HFFc6 (cell line): ENCODE measurements around the gene MAGEB6. TPM values are rescaled to one million over a fixed set of nuclear protein-coding genes. Genes with fewer than 3 reads are reported as not detected.
"Not testable (repeated sequence)": the region's sequence is repeated elsewhere in the genome, so short reads cannot be mapped to it uniquely, and the experiment has no call there.

Experiments used
- DNase-seq: peaks from one replicate; pipeline ENCODE4 v3.0.0-alpha.2; 2018
- H3K27ac Mint-ChIP-seq: 2 replicates; pipeline ENCODE4 v1.8.0; 2020; ENCODE audit warnings: mild to moderate bottlenecking, mixed read lengths
- H3K27me3 Mint-ChIP-seq: 2 replicates; pipeline ENCODE4 v1.8.0; 2021; ENCODE audit warnings: mild to moderate bottlenecking, moderate library complexity, mixed read lengths; ENCODE audit not compliant: insufficient read depth
- H3K36me3 Mint-ChIP-seq: 2 replicates; pipeline ENCODE4 v1.8.0; 2021; ENCODE audit warnings: low read depth, mixed read lengths
- H3K4me1 Mint-ChIP-seq: 2 replicates; pipeline ENCODE4 v1.8.0; 2020; ENCODE audit warnings: low read depth, mixed read lengths
- H3K4me3 Mint-ChIP-seq: 2 replicates; pipeline ENCODE4 v1.8.0; 2020; ENCODE audit warnings: mild to moderate bottlenecking, moderate library complexity, mixed read lengths
- H3K9me3 Mint-ChIP-seq: 2 replicates; pipeline ENCODE4 v1.8.0; 2020; ENCODE audit warnings: mild to moderate bottlenecking, mixed read lengths
- CTCF ChIP-seq: fragments of 200-600 bp; sonication (generic); IDR thresholded peaks from 2 replicates; pipeline ENCODE4 v1.5.0; 2021; ENCODE audit warnings: antibody characterized with exemption, mild to moderate bottlenecking
- long read RNA-seq: library from polyadenylated mRNA; unstranded; transcript quantifications from one replicate; pipeline ENCODE4 v2.0.0, GENCODE V29; 2019
- total RNA-seq, 6 experiments: library from RNA; stranded (reverse); fragmentation: NEBNext Ultra II Directional; extraction: Animal tissue kit (Norgen Biotek cat#: 25700); gene quantifications; 2 replicates in 1 of 6; 3 replicates in 5 of 6; pipeline ENCODE4 v1.2.3, GENCODE V29; 2021

Gene MAGEB6
- not detected for total RNA-seq
- long read RNA-seq: 0 reads

GRCh38 chrX:26192204-26192603, at the start of gene MAGEB6:
Gene MAGEB6, plus strand, starts transcription at chrX:26192440. Its CDS starts 1,407 bp downstream, at chrX:26193847.
- DNase-seq: no peak
- H3K36me3 Mint-ChIP-seq: no peaks in the 10 kb centered on the region
- no peak within 1 kb of the TSS for H3K4me3 Mint-ChIP-seq
- H3K27ac Mint-ChIP-seq: no peak within 1 kb of the TSS
- H3K27me3 Mint-ChIP-seq: no peaks in the 10 kb centered on the region
- no peaks in the 10 kb centered on the region for H3K4me1 Mint-ChIP-seq
- H3K9me3 Mint-ChIP-seq: peaks cover 5% of the 10 kb centered on the region
- TF ChIP-seq CTCF: no peak

- H3K27me3 Mint-ChIP-seq: no peaks in the 10 kb centered on the region
- no peak for DNase-seq
These were observed 46.2 kb upstream of the MAGEB6 start for GRCh38 chrX:26146024-26146423.

GRCh38 chrX:26160301-26160700, 31.9 kb upstream of the MAGEB6 start, which contains the start of gene MAGEB6B:
Gene MAGEB6B, plus strand, starts transcription at chrX:26160601. Its CDS starts 0 bp downstream, at chrX:26160601.
- H3K27me3 Mint-ChIP-seq: no peaks in the 10 kb centered on the region
- no peaks in the 10 kb centered on the region; the same call in 1 of the 2 replicates for H3K36me3 Mint-ChIP-seq
- DNase-seq: no peak
- no peak within 1 kb of the TSS for H3K27ac Mint-ChIP-seq
- H3K9me3 Mint-ChIP-seq: no peaks in the 10 kb centered on the region
- TF ChIP-seq CTCF: no peak
- no peaks in the 10 kb centered on the region for H3K4me1 Mint-ChIP-seq
- no peak within 1 kb of the TSS for H3K4me3 Mint-ChIP-seq

More at GRCh38 chrX:26146024-26146423, 46.2 kb upstream of the MAGEB6 start:
- Mint-ChIP-seq H3K36me3 (no peaks in the 10 kb centered on the region), H3K4me3 (no peak overlapping the region), H3K4me1 (no peaks in the 10 kb centered on the region), H3K27ac (no peak overlapping the region), H3K9me3 (peaks cover 12% of the 10 kb centered on the region; the same call in 1 of the 2 replicates)
- no peak for TF ChIP-seq CTCF

- H3K27ac Mint-ChIP-seq: no peak overlapping the region
- TF ChIP-seq CTCF: no peak
These were observed 11.3 kb downstream of the MAGEB6 start for GRCh38 chrX:26203561-26203960.

GRCh38 chrX:26204717-26205116, 12.5 kb downstream of the MAGEB6 start:
- not testable (repeated sequence) for H3K4me3 Mint-ChIP-seq, DNase-seq, H3K27me3 Mint-ChIP-seq, H3K36me3 Mint-ChIP-seq, H3K9me3 Mint-ChIP-seq, H3K27ac Mint-ChIP-seq, H3K4me1 Mint-ChIP-seq

More at GRCh38 chrX:26203561-26203960, 11.3 kb downstream of the MAGEB6 start:
- Mint-ChIP-seq H3K36me3 (no peaks in the 10 kb centered on the region), H3K9me3 (peaks cover 13% of the 10 kb centered on the region), H3K27me3 (no peaks in the 10 kb centered on the region), H3K4me1 (no peaks in the 10 kb centered on the region), H3K4me3 (no peak overlapping the region)
- no peak for DNase-seq

- DNase-seq: no peak
- H3K27ac Mint-ChIP-seq: no peak overlapping the region
- H3K4me1 Mint-ChIP-seq: no peaks in the 10 kb centered on the region
- no peak overlapping the region for H3K4me3 Mint-ChIP-seq
- no peak for TF ChIP-seq CTCF
- H3K9me3 Mint-ChIP-seq: peaks cover under 1% of the 10 kb centered on the region; the same call in 1 of the 2 replicates
- H3K36me3 Mint-ChIP-seq: no peaks in the 10 kb centered on the region
- H3K27me3 Mint-ChIP-seq: no peaks in the 10 kb centered on the region
These were observed 15.8 kb downstream of the MAGEB6 start for GRCh38 chrX:26208012-26208411.
